Ishikawa (cell line): Measurements from ENCODE around the gene LEMD3.
A peak's percentile ranks its signal among the peaks of the same experiment; 100 is the strongest.

Experiments
- CEBPB ChIP-seq: IDR thresholded peaks from 2 replicates; pipeline ENCODE4 v1.6.1; 2012
- CREB1 ChIP-seq: IDR thresholded peaks from 2 replicates; pipeline ENCODE4 v1.6.1; 2012; ENCODE audit warnings: low read depth
- EGR1 ChIP-seq: IDR thresholded peaks from 2 replicates; pipeline ENCODE4 v1.6.1; 2012
- EP300 ChIP-seq: IDR thresholded peaks from 2 replicates; pipeline ENCODE4 v1.6.1; 2012; ENCODE audit warnings: borderline replicate concordance
- FOXM1 ChIP-seq: IDR thresholded peaks from 2 replicates; pipeline ENCODE4 v1.6.1; 2012; ENCODE audit warnings: low read depth, borderline replicate concordance
- MAX ChIP-seq: IDR thresholded peaks from 2 replicates; pipeline ENCODE4 v1.6.1; 2012
- NFIC ChIP-seq: IDR thresholded peaks from 2 replicates; pipeline ENCODE4 v1.6.1; 2012
- RAD21 ChIP-seq: IDR thresholded peaks from 2 replicates; pipeline ENCODE4 v1.6.1; 2012; ENCODE audit warnings: low read depth
- REST ChIP-seq: IDR thresholded peaks from 2 replicates; pipeline ENCODE4 v1.6.1; 2012; ENCODE audit warnings: low read depth, mild to moderate bottlenecking
- TAF1 ChIP-seq: IDR thresholded peaks from 2 replicates; pipeline ENCODE4 v1.6.1; 2012; ENCODE audit warnings: low read depth, mild to moderate bottlenecking
- TCF12 ChIP-seq: IDR thresholded peaks from 2 replicates; pipeline ENCODE4 v1.6.1; 2012; ENCODE audit warnings: low read depth
- TEAD4 ChIP-seq: IDR thresholded peaks from 2 replicates; pipeline ENCODE4 v1.6.1; 2012
- USF1 ChIP-seq: IDR thresholded peaks from 2 replicates; pipeline ENCODE4 v1.6.1; 2012
- YY1 ChIP-seq: IDR thresholded peaks from 2 replicates; pipeline ENCODE4 v1.6.1; 2012; ENCODE audit warnings: low read depth
- ZBTB7A ChIP-seq: IDR thresholded peaks from 2 replicates; pipeline ENCODE4 v1.6.1; 2012; ENCODE audit warnings: low read depth

The LEMD3 gene

GRCh38 chr12:65275627-65276026, 106.2 kb downstream of the LEMD3 start:
- TF ChIP-seq FOXM1: no peak
- no peak for TF ChIP-seq NFIC
- no peak for TF ChIP-seq CEBPB
- TF ChIP-seq TEAD4: no peak
- TF ChIP-seq ZBTB7A: no peak
- no peak for TF ChIP-seq EP300
- TF ChIP-seq CREB1: no peak
- TF ChIP-seq REST: no peak
- TF ChIP-seq USF1: no peak
- TF ChIP-seq MAX: no peak

- TF ChIP-seq EGR1 (no peak), USF1 (no peak), ZBTB7A (no peak), MAX (no peak)
Observed at GRCh38 chr12:65276916-65277530, 107.6 kb downstream of the LEMD3 start.

GRCh38 chr12:65277994-65278575, 108.7 kb downstream of the LEMD3 start:
- no peak for TF ChIP-seq CEBPB

GRCh38 chr12:65278576-65279368, 109.4 kb downstream of the LEMD3 start, which contains the start of gene MSRB3:
MSRB3 (plus strand) TSS chr12:65278683; CDS start chr12:65308580, 29,897 bp downstream.
- TF ChIP-seq YY1: peak; percentile 35; the same call in 1 of the 2 replicates
- TF ChIP-seq REST: 0 out of 2 replicates have a peak, but pooled peaks have one; percentile 7
- TF ChIP-seq ZBTB7A: peak; percentile 86
- peak; percentile 86 for TF ChIP-seq TAF1
- TF ChIP-seq NFIC: peak; percentile 32; the same call in 1 of the 2 replicates
- TF ChIP-seq EP300: peak; percentile 58; the same call in 1 of the 2 replicates
- peak; percentile 77 for TF ChIP-seq MAX
- TF ChIP-seq RAD21: no peak
- TF ChIP-seq CREB1: no peak
- TF ChIP-seq FOXM1: no peak
- TF ChIP-seq CEBPB: no peak
- no peak; the same call in none of the 2 replicates for TF ChIP-seq TCF12
- TF ChIP-seq TEAD4: peak; percentile 97
- TF ChIP-seq USF1: no peak
- no peak for TF ChIP-seq EGR1

GRCh38 chr12:65279369-65280112, 110.2 kb downstream of the LEMD3 start:
- no peak for TF ChIP-seq NFIC
- no peak for TF ChIP-seq TCF12
- no peak for TF ChIP-seq FOXM1
- no peak for TF ChIP-seq EGR1
- TF ChIP-seq CEBPB: no peak
- no peak for TF ChIP-seq TAF1
- no peak for TF ChIP-seq MAX
- TF ChIP-seq CREB1: no peak
- TF ChIP-seq TEAD4: no peak
